Non-pigmented ciliary epithelial cell (primary cell): ENCODE results near the gene STMND1.
"Not testable (repeated sequence)": the region's sequence is repeated elsewhere in the genome, so short reads cannot be mapped to it uniquely, and the experiment has no call there.

Experiments
- DNase-seq: peaks from one replicate; pipeline ENCODE4 v3.0.0-alpha.2; 2010; ENCODE audit warnings: low read depth

Gene STMND1

GRCh38 chr6:17101422-17102257 lies at the start of gene STMND1:
STMND1 (plus strand) TSS chr6:17102050; CDS start chr6:17102258, 208 bp downstream.
- DNase-seq = no peak

GRCh38 chr6:17054647-17055046 lies 47.2 kb upstream of the STMND1 start:
- no peak for DNase-seq

- DNase-seq = no peak
Measured at GRCh38 chr6:17057322-17057721, 44.5 kb upstream of the STMND1 start.

- DNase-seq = no peak
Measured at GRCh38 chr6:17058550-17058949, 43.3 kb upstream of the STMND1 start.

GRCh38 chr6:17059022-17059421 lies 42.8 kb upstream of the STMND1 start:
- DNase-seq = no peak

GRCh38 chr6:17059850-17060249 lies 42.0 kb upstream of the STMND1 start:
- DNase-seq = no peak

GRCh38 chr6:17061097-17061496 lies 40.8 kb upstream of the STMND1 start:
- DNase-seq = no peak

GRCh38 chr6:17062871-17063440 lies 38.9 kb upstream of the STMND1 start:
- DNase-seq = no peak

- no peak for DNase-seq
Measured at GRCh38 chr6:17064975-17065374, 36.9 kb upstream of the STMND1 start.

- no peak for DNase-seq
Measured at GRCh38 chr6:17066610-17067009, 35.2 kb upstream of the STMND1 start.

GRCh38 chr6:17068972-17069371 lies 32.9 kb upstream of the STMND1 start:
- DNase-seq = not testable (repeated sequence)

- DNase-seq = not testable (repeated sequence)
Measured at GRCh38 chr6:17070400-17070799, 31.4 kb upstream of the STMND1 start.

- DNase-seq = not testable (repeated sequence)
Measured at GRCh38 chr6:17073596-17073995, 28.3 kb upstream of the STMND1 start.

- DNase-seq = no peak
Measured at GRCh38 chr6:17081273-17081672, 20.6 kb upstream of the STMND1 start.

- DNase-seq = no peak
Measured at GRCh38 chr6:17081860-17082508, 19.9 kb upstream of the STMND1 start.

GRCh38 chr6:17083397-17083796 lies 18.5 kb upstream of the STMND1 start:
- no peak for DNase-seq

GRCh38 chr6:17086469-17086868 lies 15.4 kb upstream of the STMND1 start:
- no peak for DNase-seq

- no peak for DNase-seq
Measured at GRCh38 chr6:17088091-17088611, 13.7 kb upstream of the STMND1 start.

GRCh38 chr6:17091122-17091521 lies 10.7 kb upstream of the STMND1 start:
- DNase-seq = no peak

GRCh38 chr6:17093686-17094085 lies 8.2 kb upstream of the STMND1 start:
- DNase-seq = no peak

- no peak for DNase-seq
Measured at GRCh38 chr6:17096096-17096495, 5.8 kb upstream of the STMND1 start.

GRCh38 chr6:17096652-17097051 lies 5.2 kb upstream of the STMND1 start:
- DNase-seq = no peak

GRCh38 chr6:17097982-17098381 lies 3.9 kb upstream of the STMND1 start:
- DNase-seq = no peak
